Measurements from ENCODE around the gene ABCA13.

DNA sequence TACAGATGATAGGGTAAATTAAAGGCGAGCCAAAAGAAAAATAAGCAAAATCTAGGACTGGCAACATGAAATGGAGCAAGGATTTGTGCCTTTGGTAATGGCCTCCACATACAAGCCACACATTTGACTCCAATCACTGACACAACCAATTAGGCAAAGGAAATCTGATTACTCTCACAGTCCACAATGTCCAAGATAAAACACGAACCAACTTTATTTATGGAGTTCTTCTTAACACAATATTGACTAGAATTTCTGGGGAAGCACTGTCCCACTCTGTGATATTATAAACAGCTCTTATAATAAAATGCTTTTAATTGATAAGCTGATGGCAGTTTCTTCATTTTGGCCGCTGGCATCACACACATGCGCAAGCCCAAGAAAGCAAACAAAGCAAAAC is 334.2 kb downstream of the ABCA13 start:
- TF ChIP-seq, protein P1, sequence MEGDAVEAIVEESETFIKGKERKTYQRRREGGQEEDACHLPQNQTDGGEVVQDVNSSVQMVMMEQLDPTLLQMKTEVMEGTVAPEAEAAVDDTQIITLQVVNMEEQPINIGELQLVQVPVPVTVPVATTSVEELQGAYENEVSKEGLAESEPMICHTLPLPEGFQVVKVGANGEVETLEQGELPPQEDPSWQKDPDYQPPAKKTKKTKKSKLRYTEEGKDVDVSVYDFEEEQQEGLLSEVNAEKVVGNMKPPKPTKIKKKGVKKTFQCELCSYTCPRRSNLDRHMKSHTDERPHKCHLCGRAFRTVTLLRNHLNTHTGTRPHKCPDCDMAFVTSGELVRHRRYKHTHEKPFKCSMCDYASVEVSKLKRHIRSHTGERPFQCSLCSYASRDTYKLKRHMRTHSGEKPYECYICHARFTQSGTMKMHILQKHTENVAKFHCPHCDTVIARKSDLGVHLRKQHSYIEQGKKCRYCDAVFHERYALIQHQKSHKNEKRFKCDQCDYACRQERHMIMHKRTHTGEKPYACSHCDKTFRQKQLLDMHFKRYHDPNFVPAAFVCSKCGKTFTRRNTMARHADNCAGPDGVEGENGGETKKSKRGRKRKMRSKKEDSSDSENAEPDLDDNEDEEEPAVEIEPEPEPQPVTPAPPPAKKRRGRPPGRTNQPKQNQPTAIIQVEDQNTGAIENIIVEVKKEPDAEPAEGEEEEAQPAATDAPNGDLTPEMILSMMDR (IDR thresholded peaks at IDR 0.05), result no peak
- TF ChIP-seq EZH2 (IDR thresholded peaks at IDR 0.05), result no peak

All from neural progenitor cell (in vitro differentiated cells).